ENCODE results near the gene TOR4A.
A peak's percentile ranks its signal among the peaks of the same experiment; 100 is the strongest.
"Not testable (repeated sequence)": the region's sequence is repeated elsewhere in the genome, so short reads cannot be mapped to it uniquely, and the experiment has no call there.

TOR4A gene

DNA sequence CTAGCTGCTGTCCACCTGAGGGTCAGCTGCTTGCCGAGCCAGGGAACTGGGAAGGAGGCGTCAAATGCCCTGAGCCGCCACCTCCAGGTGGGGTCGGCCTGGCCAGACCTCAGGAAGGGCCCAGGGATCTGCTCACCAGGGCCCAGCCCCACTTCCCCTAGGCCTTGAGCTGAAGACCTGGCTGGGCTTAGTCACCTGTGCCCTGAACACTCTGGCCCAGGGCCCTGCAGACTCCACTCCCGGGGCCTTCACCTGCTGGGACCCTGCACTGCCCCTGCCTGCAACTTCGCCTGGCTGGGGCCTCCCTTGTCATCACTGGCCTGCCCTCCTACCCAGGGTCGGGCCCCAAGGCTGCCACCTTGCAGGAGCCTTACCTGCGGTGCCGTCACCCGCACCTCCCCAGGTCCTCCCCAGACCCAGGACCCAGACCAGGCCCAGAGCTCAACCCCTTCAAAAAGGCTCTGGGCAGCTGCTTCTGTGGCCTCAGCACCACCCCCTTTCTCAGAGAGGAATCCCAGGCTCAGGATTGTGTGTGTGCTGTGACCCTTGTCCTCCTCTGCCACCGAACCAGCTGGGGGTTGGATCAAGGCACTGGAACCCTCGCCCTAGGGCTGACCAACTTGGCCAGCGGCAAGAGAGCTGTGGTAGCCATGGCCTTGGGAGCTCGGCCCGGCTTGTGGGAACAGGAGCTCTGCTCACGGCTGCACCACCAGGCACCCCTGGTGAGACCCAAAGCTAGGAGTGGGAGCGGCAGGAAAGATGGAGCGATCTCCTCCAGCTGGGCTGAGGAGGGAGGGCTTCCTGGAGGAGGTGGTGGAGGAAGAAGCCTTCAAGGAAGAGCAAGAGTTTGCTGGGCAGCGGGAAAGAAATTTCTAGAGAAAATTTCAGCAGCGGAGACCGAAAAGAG, 23.6 kb upstream of the TOR4A start:
- DNase-seq: no peak

DNA sequence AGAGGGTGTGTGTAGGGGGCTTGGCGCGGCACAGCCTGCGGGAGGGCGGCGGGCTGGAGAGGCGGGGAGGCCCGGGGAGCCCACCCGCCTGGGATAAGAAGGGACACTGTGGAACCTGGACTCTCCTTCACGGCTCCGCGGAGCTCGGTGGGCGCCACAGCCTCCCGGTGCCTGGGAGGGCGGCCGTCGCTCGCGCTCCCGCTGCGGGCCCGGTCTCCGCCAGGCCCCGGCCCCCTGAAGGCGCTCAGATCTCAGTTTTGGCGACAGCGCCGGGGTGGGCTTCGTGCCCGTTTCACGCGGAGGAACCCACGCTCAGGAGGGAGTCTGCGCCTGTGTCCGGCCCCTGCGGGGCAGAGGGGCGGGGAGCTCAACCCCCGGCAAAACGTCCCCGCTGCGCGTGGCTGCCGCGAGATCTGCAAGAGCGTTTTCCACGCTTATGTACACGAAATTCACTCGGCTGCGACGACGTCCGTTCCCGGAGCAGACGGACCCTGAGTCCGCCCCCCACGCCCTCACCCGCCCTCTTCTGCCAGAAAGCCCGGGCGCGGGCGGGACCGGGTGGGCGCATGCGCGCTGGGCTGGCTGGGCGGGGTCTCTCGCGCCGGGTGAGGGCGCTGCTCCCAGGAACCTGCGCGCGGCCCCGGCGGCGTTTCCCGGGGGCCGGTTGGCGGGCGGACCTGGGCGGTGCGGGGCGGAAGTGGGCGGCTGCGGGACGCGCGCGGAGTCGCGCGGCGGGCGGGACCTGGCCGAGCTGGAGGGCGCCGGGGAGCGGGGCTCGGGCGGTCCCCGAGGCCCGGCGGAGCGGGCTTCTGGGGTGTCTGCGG, 22.7 kb upstream of the TOR4A start, which contains the start of gene NELFB:
TSS of gene NELFB (plus strand) at position 704 of the 824 bp plus-strand sequence.
- DNase-seq: peak; percentile 99

DNA sequence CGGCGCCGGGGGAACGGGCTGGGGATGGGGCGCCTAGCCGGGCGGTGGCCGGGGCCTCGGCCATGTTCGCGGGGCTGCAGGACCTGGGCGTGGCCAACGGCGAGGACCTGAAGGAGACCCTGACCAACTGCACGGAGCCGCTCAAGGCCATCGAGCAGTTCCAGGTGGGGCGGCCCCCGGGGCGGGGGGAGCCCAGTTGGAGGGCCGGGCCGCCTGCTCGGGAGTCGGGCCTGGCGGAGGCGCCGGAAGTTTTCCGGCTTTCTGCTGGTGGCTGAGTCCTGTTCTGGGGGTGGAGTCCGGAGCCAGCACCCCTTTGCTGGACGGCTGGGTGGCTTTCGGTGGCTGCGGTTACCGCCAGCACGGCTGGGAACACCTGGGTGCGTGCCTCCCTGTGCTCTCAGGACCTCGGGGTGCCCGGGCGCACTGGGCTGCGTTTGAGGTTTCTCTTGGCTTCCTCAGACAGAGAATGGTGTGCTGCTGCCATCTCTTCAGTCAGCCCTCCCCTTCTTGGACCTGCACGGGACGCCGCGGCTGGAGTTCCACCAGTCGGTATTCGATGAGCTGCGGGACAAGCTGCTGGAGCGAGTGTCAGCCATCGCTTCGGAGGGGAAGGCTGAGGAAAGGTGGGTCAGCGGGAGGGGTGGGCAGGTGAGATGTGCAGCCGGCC, 21.9 kb upstream of the TOR4A start:
- DNase-seq: no peak

DNA sequence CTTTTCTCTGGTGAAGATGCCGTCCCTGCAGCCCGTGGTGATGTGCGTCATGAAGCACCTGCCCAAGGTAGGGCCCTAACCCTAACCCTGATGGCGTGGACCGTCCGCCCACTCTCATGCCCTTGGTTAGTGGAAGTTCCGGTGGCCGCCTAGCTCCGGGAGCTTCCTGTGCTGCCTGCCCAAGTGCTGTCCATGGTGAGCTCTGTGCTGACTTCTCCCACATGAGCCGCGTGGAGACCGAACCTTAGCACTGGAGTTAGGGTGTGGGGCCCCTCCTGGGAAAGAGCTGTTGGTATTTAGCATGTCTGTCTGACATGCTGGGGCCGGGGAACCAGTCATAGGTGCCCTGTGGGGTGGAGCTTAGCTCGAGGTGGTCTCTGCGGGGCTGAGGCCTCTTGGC, 21.2 kb upstream of the TOR4A start:
- no peak for DNase-seq

DNA sequence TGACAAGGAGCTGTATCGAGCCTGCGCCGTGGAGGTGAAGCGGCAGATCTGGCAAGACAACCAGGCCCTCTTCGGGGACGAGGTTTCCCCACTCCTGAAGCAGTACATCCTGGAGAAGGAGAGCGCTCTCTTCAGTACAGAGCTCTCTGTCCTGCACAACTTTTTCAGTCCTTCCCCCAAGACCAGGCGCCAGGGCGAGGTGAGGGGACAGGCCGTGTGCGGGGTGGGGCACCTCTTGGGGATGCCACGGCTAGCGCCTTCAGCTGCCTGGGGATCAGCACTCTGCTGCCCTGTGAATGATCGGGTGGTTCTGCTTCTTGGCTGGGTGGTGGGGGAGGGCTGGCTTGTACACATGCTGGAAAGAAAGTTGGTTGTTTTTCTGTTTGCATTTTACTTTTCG, 20.7 kb upstream of the TOR4A start:
- DNase-seq: no peak

DNA sequence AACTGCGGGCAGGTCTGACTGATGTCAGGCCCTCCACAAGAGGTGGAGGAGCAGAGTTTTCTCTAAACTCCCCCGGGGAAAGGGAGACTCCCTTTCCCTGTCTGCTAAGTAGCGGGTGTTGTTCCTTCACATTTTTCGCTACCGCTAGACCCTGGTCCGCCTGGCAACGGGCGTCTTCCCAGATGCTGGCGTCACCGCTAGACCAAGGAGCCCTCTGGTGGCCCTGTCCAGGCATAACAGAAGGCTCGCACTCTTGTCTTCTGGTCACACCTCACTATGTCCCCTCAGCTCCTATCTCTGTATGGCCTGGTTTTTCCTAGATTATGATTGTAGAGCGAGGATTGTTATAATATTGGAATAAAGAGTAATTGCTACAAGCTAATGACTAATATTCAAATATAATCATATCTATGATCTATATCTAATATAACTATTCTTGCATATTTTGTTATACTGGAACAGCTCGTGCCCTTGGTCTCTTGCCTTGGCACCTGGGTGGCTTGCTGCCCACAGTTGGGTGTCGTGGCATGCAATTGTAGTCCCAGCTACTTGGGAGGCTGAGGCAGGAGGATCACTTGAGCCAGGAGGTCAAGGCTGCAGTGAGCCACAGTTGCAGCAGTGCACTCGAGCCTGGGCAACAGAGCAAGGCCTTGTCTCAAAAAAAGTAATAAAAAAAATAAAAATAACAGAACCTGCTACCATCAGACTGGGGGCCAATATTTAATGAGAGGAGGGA, 15.2 kb upstream of the TOR4A start:
- DNase-seq: not testable (repeated sequence)

DNA sequence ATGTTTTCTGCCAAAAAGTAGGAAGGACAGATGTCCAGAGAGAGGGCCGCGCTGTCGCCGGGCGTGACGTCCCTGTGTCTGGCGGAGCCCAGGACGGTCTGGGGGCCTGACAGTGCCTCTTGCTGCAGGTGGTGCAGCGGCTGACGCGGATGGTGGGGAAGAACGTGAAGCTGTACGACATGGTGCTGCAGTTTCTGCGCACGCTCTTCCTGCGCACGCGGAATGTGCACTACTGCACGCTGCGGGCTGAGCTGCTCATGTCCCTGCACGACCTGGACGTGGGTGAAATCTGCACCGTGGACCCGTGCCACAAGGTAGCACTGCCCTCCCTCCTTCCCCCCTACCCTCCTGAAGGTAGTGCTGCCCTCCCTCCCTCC, 14.6 kb upstream of the TOR4A start:
- no peak for DNase-seq

DNA sequence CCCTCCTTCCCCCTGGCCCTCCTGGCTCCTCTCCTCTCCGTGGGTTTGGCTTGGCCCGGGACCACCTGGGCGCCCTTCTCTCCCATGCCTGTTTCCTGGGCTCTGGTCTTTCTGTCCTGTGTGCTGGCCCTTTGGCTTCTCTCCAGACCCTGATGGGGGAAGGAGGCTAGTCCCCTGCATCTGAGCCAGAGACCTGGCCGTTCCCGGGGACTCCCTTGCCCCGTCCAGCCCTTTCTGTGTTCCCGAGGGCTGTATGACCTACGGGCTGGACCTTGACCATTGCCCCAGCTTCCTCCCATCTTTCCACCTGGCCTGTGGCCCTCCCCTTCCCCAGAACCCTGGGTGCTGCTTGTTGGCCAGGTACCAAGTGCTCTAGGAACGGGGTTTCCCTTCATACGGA, 14.0 kb upstream of the TOR4A start:
- no peak for DNase-seq

DNA sequence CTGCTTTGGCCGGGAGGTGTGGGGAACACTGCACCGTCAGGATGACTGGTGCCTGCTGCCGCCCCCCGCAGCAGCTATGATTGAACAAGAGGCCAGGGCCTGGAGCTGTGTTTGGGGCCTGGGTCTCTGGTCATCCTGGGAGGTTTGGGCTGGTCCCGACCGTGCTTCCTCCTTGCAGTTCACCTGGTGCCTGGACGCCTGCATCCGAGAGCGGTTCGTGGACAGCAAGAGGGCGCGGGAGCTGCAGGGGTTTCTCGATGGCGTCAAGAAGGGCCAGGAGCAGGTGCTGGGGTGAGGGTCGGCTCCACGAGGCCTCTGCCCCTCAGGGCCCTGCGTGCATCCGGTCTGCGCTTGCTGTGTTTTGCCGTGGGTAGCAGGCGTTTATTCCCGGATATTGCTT, 13.5 kb upstream of the TOR4A start:
- no peak for DNase-seq

DNA sequence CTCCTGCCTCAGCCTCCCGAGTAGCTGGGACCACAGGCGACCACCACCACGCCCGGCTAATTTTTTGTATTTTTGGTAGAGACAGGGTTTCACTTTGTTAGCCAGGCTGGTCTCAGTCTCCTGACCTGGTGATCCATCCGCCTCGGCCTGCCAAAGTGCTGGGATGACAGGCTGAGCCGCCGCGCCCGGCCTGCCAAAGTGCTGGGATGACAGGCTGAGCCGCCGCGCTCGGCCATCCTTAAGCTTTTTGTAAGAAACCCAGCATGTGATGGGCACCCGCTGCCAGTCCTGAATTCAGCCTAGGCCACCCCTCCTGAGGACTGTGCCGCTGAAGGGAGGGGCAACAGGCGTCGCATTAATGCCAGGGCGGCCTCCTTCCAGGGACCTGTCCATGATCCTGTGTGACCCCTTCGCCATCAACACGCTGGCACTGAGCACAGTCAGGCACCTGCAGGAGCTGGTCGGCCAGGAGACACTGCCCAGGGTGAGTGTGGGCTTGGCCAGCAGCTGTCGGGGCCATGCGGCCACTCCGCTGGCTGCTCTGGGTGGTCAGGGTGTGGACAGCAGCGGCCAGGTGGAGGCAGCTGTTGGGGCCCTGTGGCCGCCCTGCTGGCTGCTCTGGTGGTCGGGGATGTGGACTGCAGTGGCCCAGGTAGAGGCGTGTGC, 11.9 kb upstream of the TOR4A start:
- no peak for DNase-seq

DNA sequence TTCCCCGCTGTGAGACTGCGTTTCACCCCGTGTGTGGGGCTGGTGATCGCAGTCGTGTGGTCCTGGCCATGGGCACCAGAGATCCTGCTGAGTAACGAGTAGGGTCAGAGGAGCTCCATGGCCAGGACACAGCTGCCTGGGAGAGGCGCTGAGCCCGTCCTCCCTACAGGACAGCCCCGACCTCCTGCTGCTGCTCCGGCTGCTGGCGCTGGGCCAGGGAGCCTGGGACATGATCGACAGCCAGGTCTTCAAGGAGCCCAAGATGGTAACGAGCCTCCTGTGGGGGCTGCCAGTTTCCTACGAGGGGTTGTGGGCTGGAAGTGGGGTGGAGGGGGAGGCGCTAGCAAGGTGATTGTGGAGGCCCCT, 11.4 kb upstream of the TOR4A start:
- DNase-seq: no peak

DNA sequence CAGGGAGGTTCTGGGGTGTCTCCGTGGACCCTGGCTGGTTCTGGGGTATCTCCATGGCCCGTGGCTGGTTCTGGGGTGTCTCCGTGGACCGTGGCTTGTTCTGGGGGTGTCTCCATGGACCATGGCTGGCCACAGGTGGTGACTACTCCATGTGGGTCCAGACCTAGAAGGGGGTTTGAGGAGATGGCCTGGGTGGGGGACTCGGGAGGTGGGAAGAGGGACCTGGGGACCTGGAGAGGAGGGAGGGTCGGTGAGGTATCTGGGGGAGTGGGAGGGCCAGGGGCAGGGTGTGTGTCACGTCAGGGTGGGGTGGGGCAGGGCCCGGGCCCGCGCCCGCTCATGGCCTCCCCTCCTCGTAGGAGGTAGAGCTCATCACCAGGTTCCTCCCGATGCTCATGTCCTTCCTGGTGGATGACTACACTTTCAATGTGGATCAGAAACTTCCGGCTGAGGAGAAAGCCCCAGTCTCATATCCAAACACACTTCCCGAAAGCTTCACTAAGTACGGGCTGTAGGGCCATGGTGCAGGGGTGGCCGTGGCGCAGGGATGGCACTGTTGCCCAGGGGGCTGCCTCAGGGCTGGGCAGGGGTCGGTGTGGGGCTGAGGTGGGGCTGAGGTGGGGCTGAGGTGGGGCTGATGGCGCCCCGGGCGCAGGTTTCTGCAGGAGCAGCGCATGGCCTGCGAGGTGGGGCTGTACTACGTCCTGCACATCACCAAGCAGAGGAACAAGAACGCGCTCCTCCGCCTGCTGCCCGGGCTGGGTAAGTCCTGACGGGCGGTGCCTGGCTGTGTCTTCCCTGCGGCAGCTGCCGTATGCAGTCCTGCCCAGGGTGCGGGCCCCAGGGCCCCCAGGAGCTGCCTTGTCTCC, 10.7 kb upstream of the TOR4A start:
- no peak for DNase-seq

DNA sequence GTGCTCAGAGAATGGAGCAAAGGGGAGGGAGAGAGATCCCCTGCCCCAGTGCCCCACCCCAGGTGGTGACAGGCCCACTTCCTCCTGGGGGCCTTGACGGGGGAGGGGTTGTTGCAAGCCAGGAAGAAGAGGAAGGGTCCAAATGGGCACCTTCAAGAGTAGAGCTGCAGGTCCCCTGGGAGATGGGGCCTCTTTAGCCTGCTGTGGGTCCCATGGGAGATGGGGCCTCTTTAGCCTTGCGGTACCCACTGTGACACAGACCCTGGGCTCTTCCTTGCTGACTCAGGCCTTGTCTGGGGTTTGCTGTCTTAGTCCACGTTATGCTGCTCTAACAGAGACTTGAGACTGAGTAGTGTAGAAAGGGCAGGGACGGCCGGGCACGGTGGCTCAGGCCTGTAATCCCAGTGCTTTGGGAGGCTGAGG, 9.6 kb upstream of the TOR4A start:
- DNase-seq: no peak

DNA sequence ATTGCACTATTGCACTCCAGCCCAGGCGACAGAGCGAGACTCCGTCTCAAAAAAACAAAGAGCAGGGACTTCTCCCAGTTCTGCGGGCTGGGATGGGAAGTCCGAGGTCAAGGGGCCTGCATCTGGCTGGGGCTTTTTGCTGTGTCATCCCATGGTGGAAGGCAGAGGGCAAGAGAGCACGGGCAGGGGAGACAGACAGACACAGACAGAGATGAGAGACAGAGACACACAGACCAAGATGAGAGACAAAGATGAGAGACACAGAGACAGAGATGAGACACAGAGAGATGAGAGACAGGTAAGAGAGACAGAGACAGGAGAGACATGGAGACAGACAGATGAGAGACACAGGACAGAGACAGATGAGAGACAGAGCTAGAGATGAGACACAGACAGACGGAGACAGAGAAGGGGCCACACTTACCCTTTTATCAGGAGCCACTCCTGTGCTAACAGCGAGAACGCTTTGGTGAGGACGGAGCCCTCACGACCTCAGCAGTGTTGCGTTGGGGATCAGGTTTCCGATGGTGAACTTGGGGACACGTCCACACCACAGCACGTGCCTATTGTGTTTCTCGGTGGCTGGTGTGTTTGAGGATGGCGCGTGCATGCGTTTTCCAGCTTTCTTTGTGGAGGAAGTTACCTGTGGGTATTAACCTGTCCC, 8.9 kb upstream of the TOR4A start:
- no peak for DNase-seq

DNA sequence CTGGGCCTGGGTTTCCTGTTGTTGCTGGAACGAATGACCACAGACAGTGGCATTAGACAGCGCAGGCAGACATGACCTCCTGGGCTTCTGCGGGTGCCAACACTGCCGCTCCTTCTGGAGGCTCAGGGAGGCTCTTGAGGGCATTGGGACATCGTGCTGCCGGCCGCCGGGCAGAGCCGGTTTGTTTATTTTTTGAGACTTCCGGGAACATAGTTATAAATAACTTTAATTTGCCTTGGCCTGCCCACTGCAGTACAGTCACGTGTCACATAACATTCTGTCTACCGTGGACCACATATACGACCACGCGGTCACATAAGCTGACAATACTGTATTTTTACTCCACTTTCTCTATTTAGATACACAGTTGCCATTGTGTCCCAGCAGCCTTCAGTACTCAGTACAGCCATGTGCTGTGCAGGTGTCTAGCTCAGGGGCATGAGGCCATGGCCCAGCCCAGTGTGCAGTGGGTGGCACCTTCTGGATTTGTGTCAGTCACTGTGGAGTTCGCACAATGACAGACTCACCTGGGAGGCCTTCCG, 8.2 kb upstream of the TOR4A start:
- DNase-seq: no peak

DNA sequence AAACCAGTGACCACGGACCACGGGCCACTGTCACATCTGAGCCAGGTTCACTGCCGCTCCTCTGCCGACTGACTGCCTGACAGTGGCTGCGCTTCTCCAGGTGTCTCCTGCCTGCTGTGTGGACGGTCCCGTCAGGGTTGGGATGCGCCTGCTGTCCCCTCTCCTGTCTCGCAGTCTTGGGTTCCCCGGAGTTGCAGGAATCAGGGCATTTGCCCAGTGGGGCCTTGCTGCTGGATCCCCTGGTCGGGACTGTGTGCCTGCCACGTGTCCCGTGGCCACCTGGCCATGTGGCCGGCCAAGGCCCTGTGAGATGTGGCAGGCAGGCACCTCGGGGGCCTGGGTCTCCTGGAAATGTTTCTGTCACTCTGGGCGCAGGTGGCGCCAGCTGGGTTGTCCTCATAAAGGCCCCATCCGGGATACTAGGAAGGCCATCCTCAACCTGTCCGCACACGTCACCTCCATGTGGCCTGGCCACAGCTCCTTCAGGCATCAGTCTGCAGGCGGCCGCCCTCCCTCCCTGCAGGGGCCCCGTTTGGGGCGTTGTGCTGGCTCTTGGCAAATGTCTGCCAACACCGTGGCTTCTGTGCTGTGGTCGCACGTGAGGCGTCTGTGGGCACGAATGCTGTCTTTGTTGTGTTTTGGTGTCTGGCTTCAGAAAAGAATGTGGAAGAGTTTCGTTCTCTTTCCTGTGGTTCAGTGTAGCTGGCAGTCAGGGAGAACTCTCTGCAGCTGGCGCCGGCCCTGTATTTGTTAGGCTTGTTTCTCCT, 6.4 kb upstream of the TOR4A start:
- no peak for DNase-seq

DNA sequence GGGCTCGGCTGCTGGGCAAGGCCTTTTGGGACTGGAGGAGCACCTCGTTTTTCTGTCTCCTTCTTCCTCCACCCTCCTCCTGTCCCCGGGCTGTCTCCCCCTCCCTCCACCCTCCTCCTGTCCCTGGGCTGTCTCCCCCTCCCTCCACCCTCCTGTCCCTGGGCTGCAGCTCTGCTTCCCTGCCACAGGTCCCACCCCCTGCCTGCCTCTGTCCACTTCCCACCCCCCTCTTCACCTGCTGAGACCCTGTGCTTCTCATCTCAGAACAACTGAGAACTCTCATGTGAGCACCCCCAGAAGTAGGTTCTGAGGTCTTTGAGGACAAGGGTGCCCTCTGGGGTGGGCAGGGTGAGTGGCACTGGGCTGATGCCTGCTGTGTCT, 5.8 kb upstream of the TOR4A start:
- DNase-seq: no peak

DNA sequence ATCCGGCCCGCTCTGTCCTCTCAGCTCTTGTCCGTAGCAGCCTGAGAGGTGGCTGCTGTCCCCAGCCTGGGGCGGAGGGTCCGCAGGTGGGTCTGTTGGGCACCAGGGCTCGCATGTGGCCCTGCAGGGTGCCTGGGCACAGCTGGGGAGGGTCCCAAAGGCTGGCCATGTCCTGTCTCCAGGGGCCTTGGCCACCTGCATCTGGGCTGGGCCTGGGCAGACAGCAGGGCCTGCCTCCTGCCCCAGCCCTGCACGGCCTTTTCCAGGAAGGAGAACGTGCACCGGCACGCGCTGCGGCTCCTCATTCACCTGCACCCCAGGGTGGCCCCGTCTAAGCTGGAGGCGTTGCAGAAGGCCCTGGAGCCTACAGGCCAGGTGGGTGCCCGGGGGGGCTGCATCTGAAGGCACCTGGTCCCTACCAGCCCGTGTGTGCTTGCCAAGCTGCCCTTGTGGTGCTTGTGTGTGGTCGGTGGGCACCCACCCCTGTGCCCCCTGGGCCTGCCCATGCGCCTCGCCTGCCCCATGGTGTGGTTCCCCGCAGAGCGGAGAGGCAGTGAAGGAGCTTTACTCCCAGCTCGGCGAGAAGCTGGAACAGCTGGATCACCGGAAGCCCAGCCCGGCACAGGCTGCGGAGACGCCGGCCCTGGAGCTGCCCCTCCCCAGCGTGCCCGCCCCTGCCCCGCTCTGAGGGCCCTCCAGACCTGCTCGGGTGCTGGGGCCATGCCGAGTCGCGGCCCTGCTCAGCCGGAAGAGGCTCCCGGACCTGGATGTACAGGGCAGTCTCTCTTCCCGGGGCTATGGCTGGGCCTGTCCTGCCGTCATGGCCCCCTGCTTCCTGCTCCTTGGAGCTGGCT, 5.1 kb upstream of the TOR4A start:
- no peak for DNase-seq

DNA sequence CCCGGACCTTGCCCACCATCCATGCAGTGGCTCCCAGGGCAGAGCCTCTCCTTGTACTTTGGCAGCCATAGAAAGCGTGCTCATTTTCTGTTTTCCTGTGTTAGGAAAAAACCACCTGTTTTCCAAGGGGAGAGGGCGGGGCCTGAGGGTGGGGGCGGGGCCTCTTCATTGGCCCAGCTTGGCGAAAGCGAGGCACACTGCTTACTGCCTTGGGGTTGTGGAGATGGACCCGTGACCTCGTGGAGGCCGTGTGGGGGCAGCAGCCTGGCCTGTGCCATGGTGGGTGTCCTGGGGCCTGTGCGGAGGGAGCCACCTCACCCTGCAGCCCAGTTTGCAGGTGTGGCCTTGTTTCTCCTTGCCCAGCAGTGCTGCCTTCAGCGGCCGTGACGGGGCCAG, 4.4 kb upstream of the TOR4A start:
- DNase-seq: no peak

All from stimulated activated CD8-positive, alpha-beta memory T cell treated with anti-CD3 and anti-CD28 coated beads, Interleukin-4, amount 100 ng/mL, for 48 hours (primary cell).